Measurements from ENCODE around the gene NAALAD2. TPM values are rescaled to one million over a fixed set of nuclear protein-coding genes. Genes with fewer than 3 reads are reported as not detected.

NAALAD2 gene
- total and polyA plus RNA-seq, 8 donors: 1.3 to 58.5 (median 44.3) TPM

- no peak for ATAC-seq
Observed at GRCh38 chr11:90113541-90113940, 20.9 kb upstream of the NAALAD2 start.

GRCh38 chr11:90120191-90120590 lies 14.3 kb upstream of the NAALAD2 start:
- H3K27ac ChIP-seq: no peak overlapping the region
- no peak overlapping the region for H3K4me3 ChIP-seq
- no peaks in the 10 kb centered on the region for H3K9me3 ChIP-seq
- ATAC-seq: no peak
- no peak for DNase-seq
- no peak for TF ChIP-seq CTCF (IDR thresholded peaks at IDR 0.05)
- intact Hi-C loops (cut with DNase I): no loop called here
- no peaks in the 10 kb centered on the region for H3K27me3 ChIP-seq
- H3K36me3 ChIP-seq: no peaks in the 10 kb centered on the region
- no peaks in the 10 kb centered on the region for H3K4me1 ChIP-seq

More at GRCh38 chr11:90113541-90113940, 20.9 kb upstream of the NAALAD2 start:
- no peak for DNase-seq
- Histone ChIP-seq H3K27ac (no peak overlapping the region), H3K9me3 (no peaks in the 10 kb centered on the region), H3K4me3 (no peak overlapping the region), H3K27me3 (no peaks in the 10 kb centered on the region), H3K4me1 (no peaks in the 10 kb centered on the region), H3K36me3 (no peaks in the 10 kb centered on the region)
- intact Hi-C loops (cut with DNase I): no loop called here
- no peak for TF ChIP-seq CTCF (IDR thresholded peaks at IDR 0.05)

- H3K27ac ChIP-seq: no peak overlapping the region
- DNase-seq: no peak
- ATAC-seq: no peak
- H3K4me1 ChIP-seq: no peaks in the 10 kb centered on the region
- intact Hi-C loops (cut with DNase I): no loop called here
- H3K27me3 ChIP-seq: no peaks in the 10 kb centered on the region
- H3K9me3 ChIP-seq: no peaks in the 10 kb centered on the region
- TF ChIP-seq CTCF (IDR thresholded peaks at IDR 0.05): no peak
- no peak overlapping the region for H3K4me3 ChIP-seq
- H3K36me3 ChIP-seq: no peaks in the 10 kb centered on the region
Observed at GRCh38 chr11:90124371-90124770, 10.1 kb upstream of the NAALAD2 start.

GRCh38 chr11:90124946-90125345 lies 9.5 kb upstream of the NAALAD2 start:
- intact Hi-C loops (cut with DNase I): no loop called here
- no peak for TF ChIP-seq CTCF (IDR thresholded peaks at IDR 0.05)
- Histone ChIP-seq H3K27me3 (no peaks in the 10 kb centered on the region), H3K4me3 (no peak overlapping the region), H3K36me3 (no peaks in the 10 kb centered on the region), H3K9me3 (no peaks in the 10 kb centered on the region), H3K27ac (no peak overlapping the region), H3K4me1 (no peaks in the 10 kb centered on the region)
- DNase-seq (no peak), ATAC-seq (no peak)

GRCh38 chr11:90133560-90134477 lies 644 bp upstream of the NAALAD2 start:
- no peaks in the 10 kb centered on the region for H3K36me3 ChIP-seq
- H3K27me3 ChIP-seq: peaks cover 0 to 28% of the 10 kb centered on the region in 2 donors
- H3K9me3 ChIP-seq: no peaks in the 10 kb centered on the region
- TF ChIP-seq CTCF (IDR thresholded peaks at IDR 0.05): no peak
- ATAC-seq (no peak), DNase-seq (no peak)
- intact Hi-C loops (cut with DNase I): no loop called here
- H3K4me3 ChIP-seq: peak overlapping the region; percentile 33 to 37
- no peak overlapping the region for H3K27ac ChIP-seq
- H3K4me1 ChIP-seq: peaks cover 0 to 4% of the 10 kb centered on the region in 2 donors
